SK-N-SH treated with all-trans-retinoic acid at 6 μM for 48 hours (cell line): Measurements from ENCODE around the gene AP1G2.

ENCODE experiments used
- ARNTL ChIP-seq: fragments of 450-650 bp; formaldehyde crosslinking; IDR thresholded peaks from 2 replicates; pipeline ENCODE4 v1.5.0; 2020; ENCODE audit warnings: low read depth, mild to moderate bottlenecking, moderate library complexity, borderline replicate concordance
- BACH2 ChIP-seq: fragments of 250-450 bp; sonication (Bioruptor Pico); IDR thresholded peaks from 2 replicates; pipeline ENCODE4 v1.9.0; 2021; ENCODE audit warnings: mild to moderate bottlenecking, borderline replicate concordance
- ESRRG ChIP-seq: fragments of 250-450 bp; sonication (Bioruptor Pico); IDR thresholded peaks from 2 replicates; pipeline ENCODE4 v1.6.1; 2021; ENCODE audit warnings: mild to moderate bottlenecking
- PPARA ChIP-seq: fragments of 250-450 bp; sonication (Bioruptor Pico); IDR thresholded peaks from 2 replicates; pipeline ENCODE4 v1.5.0; 2020; ENCODE audit warnings: mild to moderate bottlenecking, borderline replicate concordance
- SNAI2 ChIP-seq: fragments of 250-450 bp; sonication (Bioruptor Pico); IDR thresholded peaks from 2 replicates; pipeline ENCODE4 v1.5.0; 2020; ENCODE audit warnings: mild to moderate bottlenecking, moderate library complexity
- TOX ChIP-seq: fragments of 250-450 bp; sonication (Bioruptor Pico); IDR thresholded peaks from 2 replicates; pipeline ENCODE4 v1.8.0; 2021; ENCODE audit warnings: mild to moderate bottlenecking, moderate library complexity, borderline replicate concordance
- ZC3H10 ChIP-seq: fragments of 250-450 bp; sonication (Bioruptor Pico); IDR thresholded peaks from 2 replicates; pipeline ENCODE4 v1.5.1; 2021; ENCODE audit warnings: mild to moderate bottlenecking, moderate library complexity
- ZFP3 ChIP-seq: fragments of 250-450 bp; sonication (Bioruptor Pico); IDR thresholded peaks from 2 replicates; pipeline ENCODE4 v1.5.0; 2020; ENCODE audit warnings: mild to moderate bottlenecking, moderate library complexity
- ZFP30 ChIP-seq: fragments of 450-650 bp; formaldehyde crosslinking; IDR thresholded peaks from 2 replicates; pipeline ENCODE4 v1.5.0; 2022; ENCODE audit warnings: mild to moderate bottlenecking, moderate library complexity
- ZNF8 ChIP-seq: fragments of 450-650 bp; formaldehyde crosslinking; IDR thresholded peaks from 2 replicates; pipeline ENCODE4 v1.5.0; 2020; ENCODE audit warnings: mild to moderate bottlenecking, moderate library complexity
- TF ChIP-seq, protein P1 (sequence below): fragments of 250-450 bp; sonication (Bioruptor Pico); IDR thresholded peaks from 2 replicates; pipeline ENCODE4 v1.8.0; 2021; ENCODE audit warnings: low read depth, mild to moderate bottlenecking, moderate library complexity, borderline replicate concordance
- TF ChIP-seq, protein P2 (sequence below): fragments of 250-450 bp; sonication (Bioruptor Pico); IDR thresholded peaks from 2 replicates; pipeline ENCODE4 v1.8.0; 2020; ENCODE audit warnings: mild to moderate bottlenecking, moderate library complexity, borderline replicate concordance
- TF ChIP-seq, protein P3 (sequence below): fragments of 250-450 bp; sonication (Bioruptor Pico); IDR thresholded peaks from 2 replicates; pipeline ENCODE4 v1.5.1; 2020; ENCODE audit warnings: low read depth, mild to moderate bottlenecking, moderate library complexity

DNA sequence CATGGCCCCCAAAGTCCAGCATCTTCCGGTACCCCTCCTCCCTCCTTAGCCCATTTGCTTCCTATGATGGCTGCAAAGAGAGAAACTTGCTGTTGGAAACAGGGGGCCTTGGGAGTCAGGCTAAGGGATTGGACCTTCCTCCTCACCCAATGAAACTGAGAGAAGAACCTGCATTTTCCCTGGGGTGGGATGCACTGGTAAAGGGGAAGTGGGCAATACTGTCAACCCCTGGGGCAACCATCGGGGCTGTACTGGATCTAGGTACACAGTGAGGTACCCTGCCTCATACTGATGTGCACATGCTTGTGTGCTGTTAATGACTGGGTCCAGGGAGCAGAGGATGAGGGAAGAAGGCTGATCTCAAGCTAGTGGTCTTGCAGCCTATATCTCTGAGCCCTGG, 22.0 kb upstream of the AP1G2 start:
- TF ChIP-seq, protein P1, sequence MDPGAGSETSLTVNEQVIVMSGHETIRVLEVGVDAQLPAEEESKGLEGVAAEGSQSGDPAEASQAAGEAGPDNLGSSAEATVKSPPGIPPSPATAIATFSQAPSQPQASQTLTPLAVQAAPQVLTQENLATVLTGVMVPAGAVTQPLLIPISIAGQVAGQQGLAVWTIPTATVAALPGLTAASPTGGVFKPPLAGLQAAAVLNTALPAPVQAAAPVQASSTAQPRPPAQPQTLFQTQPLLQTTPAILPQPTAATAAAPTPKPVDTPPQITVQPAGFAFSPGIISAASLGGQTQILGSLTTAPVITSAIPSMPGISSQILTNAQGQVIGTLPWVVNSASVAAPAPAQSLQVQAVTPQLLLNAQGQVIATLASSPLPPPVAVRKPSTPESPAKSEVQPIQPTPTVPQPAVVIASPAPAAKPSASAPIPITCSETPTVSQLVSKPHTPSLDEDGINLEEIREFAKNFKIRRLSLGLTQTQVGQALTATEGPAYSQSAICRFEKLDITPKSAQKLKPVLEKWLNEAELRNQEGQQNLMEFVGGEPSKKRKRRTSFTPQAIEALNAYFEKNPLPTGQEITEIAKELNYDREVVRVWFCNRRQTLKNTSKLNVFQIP (CRISPR knock-in tag) = no peak
- TF ChIP-seq ZFP3 (CRISPR knock-in tag) (no peak), TOX (CRISPR knock-in tag) (no peak), ZNF8 (CRISPR knock-in tag) (no peak), ARNTL (CRISPR knock-in tag) (no peak), ZFP30 (CRISPR knock-in tag) (no peak), ESRRG (no peak), SNAI2 (no peak), ZC3H10 (CRISPR knock-in tag) (no peak), BACH2 (CRISPR knock-in tag) (no peak), PPARA (CRISPR knock-in tag) (no peak)
- TF ChIP-seq, protein P2, sequence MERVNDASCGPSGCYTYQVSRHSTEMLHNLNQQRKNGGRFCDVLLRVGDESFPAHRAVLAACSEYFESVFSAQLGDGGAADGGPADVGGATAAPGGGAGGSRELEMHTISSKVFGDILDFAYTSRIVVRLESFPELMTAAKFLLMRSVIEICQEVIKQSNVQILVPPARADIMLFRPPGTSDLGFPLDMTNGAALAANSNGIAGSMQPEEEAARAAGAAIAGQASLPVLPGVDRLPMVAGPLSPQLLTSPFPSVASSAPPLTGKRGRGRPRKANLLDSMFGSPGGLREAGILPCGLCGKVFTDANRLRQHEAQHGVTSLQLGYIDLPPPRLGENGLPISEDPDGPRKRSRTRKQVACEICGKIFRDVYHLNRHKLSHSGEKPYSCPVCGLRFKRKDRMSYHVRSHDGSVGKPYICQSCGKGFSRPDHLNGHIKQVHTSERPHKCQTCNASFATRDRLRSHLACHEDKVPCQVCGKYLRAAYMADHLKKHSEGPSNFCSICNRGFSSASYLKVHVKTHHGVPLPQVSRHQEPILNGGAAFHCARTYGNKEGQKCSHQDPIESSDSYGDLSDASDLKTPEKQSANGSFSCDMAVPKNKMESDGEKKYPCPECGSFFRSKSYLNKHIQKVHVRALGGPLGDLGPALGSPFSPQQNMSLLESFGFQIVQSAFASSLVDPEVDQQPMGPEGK (CRISPR knock-in tag) = no peak
- TF ChIP-seq, protein P3, sequence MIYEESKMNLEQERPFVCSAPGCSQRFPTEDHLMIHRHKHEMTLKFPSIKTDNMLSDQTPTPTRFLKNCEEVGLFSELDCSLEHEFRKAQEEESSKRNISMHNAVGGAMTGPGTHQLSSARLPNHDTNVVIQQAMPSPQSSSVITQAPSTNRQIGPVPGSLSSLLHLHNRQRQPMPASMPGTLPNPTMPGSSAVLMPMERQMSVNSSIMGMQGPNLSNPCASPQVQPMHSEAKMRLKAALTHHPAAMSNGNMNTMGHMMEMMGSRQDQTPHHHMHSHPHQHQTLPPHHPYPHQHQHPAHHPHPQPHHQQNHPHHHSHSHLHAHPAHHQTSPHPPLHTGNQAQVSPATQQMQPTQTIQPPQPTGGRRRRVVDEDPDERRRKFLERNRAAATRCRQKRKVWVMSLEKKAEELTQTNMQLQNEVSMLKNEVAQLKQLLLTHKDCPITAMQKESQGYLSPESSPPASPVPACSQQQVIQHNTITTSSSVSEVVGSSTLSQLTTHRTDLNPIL = no peak
